Right lobe of liver (tissue), 4 donors: Measurements from ENCODE around the gene CBLN1.

Experiments
- CTCF ChIP-seq, 4 donors: fragments of 200-600 bp in 3 of 4; fragments of 450-650 bp in 1 of 4; IDR thresholded peaks; one replicate each; pipeline versions ENCODE4 v1.5.1 to v1.8.0; 2016 to 2022; ENCODE audit warnings: antibody characterized with exemption in 4 of 4, mild to moderate bottlenecking in 2 of 4
- POLR2A ChIP-seq: fragments of 450-650 bp; IDR thresholded peaks from one replicate; pipeline ENCODE4 v1.6.1; 2017; ENCODE audit warnings: antibody characterized with exemption, mild to moderate bottlenecking
- donor health status: DM: no; HTN: no; CAD: no.
- donor health status: DM: no; HTN: no; CAD: no.
- donor health status: DM: no; HTN: yes; CAD: no.

- TF ChIP-seq POLR2A (no peak), CTCF (IDR thresholded peaks at IDR 0.05) (no peak)
Observed at GRCh38 chr16:49280105-49280741, 1.4 kb downstream of the CBLN1 start.
